Upper lobe of right lung (tissue), 1 donor: Measurements from ENCODE around the gene ZNF468. TPM values are rescaled to one million over a fixed set of nuclear protein-coding genes. Genes with fewer than 3 reads are reported as not detected.
A peak's percentile ranks its signal among the peaks of the same experiment; 100 is the strongest.
"Not testable (repeated sequence)": the region's sequence is repeated elsewhere in the genome, so short reads cannot be mapped to it uniquely, and the experiment has no call there.

ENCODE experiments used
- ATAC-seq: fragments of 200-7000 bp; cut with Tn5 transposase; one replicate; pipeline ENCODE4 v1.9.1; 2020; ENCODE audit warnings: mild to moderate bottlenecking, moderate library complexity
- DNase-seq: peaks from one replicate; pipeline ENCODE4 v3.0.0-alpha.2; 2020
- H3K27ac ChIP-seq: fragments of 200-600 bp; one replicate; pipeline ENCODE4 v1.8.0; 2022
- H3K27me3 ChIP-seq: fragments of 200-600 bp; one replicate; pipeline ENCODE4 v1.8.0; 2022; ENCODE audit warnings: mild to moderate bottlenecking
- H3K36me3 ChIP-seq: fragments of 200-600 bp; one replicate; pipeline ENCODE4 v1.8.0; 2022
- H3K4me1 ChIP-seq: fragments of 200-600 bp; one replicate; pipeline ENCODE4 v1.8.0; 2022
- H3K4me3 ChIP-seq: fragments of 200-600 bp; one replicate; pipeline ENCODE4 v1.8.0; 2022; ENCODE audit warnings: mild to moderate bottlenecking
- H3K9me3 ChIP-seq: fragments of 200-600 bp; one replicate; pipeline ENCODE4 v1.8.0; 2022
- CTCF ChIP-seq: fragments of 200-600 bp; IDR thresholded peaks from one replicate; pipeline ENCODE4 v1.8.0; 2022; ENCODE audit warnings: antibody characterized with exemption
- intact Hi-C: fragments of 100-400 bp; cut with DNase I; formaldehyde crosslinking; loops from one replicate; pipeline ENCODE4 v1.11.0; 2022
- total RNA-seq: library from RNA; stranded (reverse); fragmentation: NEBNext Ultra II Directional; extraction: Animal tissue kit (Norgen Biotek cat#: 25700); gene quantifications from one replicate; pipeline ENCODE4 v1.2.1, GENCODE V29; 2021
- donor health status: DM: no; HTN: yes; CAD: no; lungs with severe emphysema.

The ZNF468 gene
- total RNA-seq, 1 donor from 2014 or later, result 11.8 TPM

GRCh38 chr19:52896431-52897137 lies 39.2 kb upstream of the ZNF468 start:
- peak overlapping the region; percentile 73 for H3K4me3 ChIP-seq
- intact Hi-C loops, result no loop called here
- TF ChIP-seq CTCF, result no peak
- DNase-seq (peak; percentile 66), ATAC-seq (peak; percentile 67)
- H3K36me3 ChIP-seq, result peaks cover 3% of the 10 kb centered on the region
- peaks cover 5% of the 10 kb centered on the region for H3K4me1 ChIP-seq
- H3K27ac ChIP-seq, result peak overlapping the region; percentile 91
- no peaks in the 10 kb centered on the region for H3K9me3 ChIP-seq
- H3K27me3 ChIP-seq, result no peaks in the 10 kb centered on the region

DNA sequence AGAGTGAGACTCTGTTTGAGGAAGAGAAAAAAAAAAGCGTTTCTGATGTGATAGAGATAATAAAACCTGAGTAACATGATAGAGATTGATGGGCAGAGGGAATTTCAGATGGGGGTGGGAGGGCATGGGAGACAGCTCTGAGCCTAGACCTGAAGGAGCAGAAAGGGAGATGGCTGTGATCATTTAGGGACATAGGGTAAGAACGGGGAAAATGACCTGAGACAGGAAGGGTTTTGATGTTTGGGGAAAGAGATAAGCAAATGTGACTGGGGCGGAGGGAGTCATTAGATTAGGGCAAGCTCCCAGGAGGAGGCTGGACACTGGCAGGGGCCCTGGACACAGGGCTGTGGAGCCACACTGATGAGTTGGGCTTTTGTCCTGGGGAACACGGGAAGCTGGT lies 33.9 kb upstream of the ZNF468 start:
- Histone ChIP-seq H3K4me1 (peaks cover under 1% of the 10 kb centered on the region), H3K36me3 (peaks cover 48% of the 10 kb centered on the region), H3K4me3 (no peak overlapping the region), H3K27me3 (no peaks in the 10 kb centered on the region), H3K9me3 (no peaks in the 10 kb centered on the region), H3K27ac (no peak overlapping the region)
- no peak for TF ChIP-seq CTCF
- DNase-seq, result no peak
- intact Hi-C loops, result no loop called here
- no peak for ATAC-seq

DNA sequence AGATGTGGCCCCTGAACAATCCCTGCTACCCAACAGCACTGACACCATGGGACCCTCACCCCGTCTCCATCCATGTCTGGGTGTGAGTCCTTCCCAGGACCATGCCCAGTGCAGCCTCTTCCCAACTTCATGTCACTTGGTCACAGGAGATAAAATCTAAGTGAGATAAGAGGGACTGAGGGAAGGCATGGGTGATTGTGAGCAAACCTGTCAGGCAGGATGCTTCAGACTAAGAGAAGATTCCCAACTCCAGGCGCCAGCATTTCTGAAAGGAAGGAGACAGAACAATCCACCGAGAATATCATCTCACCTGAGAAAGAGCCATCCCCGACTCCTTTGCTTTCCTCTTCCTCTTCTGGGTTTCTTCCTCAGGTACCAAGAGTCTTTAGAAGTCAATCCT lies 32.5 kb upstream of the ZNF468 start:
- Histone ChIP-seq H3K27me3 (no peaks in the 10 kb centered on the region), H3K4me1 (no peaks in the 10 kb centered on the region), H3K4me3 (no peak overlapping the region), H3K36me3 (peaks cover 62% of the 10 kb centered on the region), H3K27ac (no peak overlapping the region), H3K9me3 (no peaks in the 10 kb centered on the region)
- no peak for DNase-seq
- TF ChIP-seq CTCF, result no peak
- intact Hi-C loops, result no loop called here
- no peak for ATAC-seq

GRCh38 chr19:52889076-52889475 lies 31.7 kb upstream of the ZNF468 start:
- no peaks in the 10 kb centered on the region for H3K27me3 ChIP-seq
- no peaks in the 10 kb centered on the region for H3K4me1 ChIP-seq
- no peak for TF ChIP-seq CTCF
- H3K27ac ChIP-seq, result no peak overlapping the region
- ATAC-seq (no peak), DNase-seq (no peak)
- peaks cover 71% of the 10 kb centered on the region for H3K36me3 ChIP-seq
- H3K9me3 ChIP-seq, result no peaks in the 10 kb centered on the region
- intact Hi-C loops, result no loop called here
- H3K4me3 ChIP-seq, result no peak overlapping the region

DNA sequence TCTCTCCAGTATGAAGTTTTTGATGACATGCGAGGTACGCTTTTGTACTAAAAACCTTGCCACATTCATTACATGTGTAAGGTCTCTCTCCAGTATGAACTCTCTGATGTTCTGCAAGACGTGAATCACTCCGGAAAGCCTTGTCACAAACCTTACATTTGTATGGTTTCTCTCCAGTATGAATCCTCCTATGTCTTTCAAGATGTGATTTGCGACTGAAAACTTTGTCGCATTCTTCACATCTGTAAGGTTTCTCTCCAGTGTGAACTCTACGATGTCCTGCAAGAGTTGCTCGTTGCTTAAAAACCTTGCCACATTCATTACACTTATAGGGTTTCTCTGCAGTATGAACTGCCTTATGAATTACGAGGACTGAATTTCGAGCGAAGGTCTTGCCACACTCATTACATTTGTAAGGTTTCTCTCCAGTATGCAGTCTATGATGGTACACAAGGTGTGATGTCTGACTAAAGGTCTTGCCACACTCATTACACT lies 23.5 kb upstream of the ZNF468 start:
- ATAC-seq (no peak), DNase-seq (no peak)
- intact Hi-C loops, result no loop called here
- Histone ChIP-seq H3K27me3 (no peaks in the 10 kb centered on the region), H3K9me3 (peaks cover 30% of the 10 kb centered on the region), H3K36me3 (peaks cover 70% of the 10 kb centered on the region), H3K4me1 (no peaks in the 10 kb centered on the region), H3K4me3 (no peak overlapping the region), H3K27ac (no peak overlapping the region)
- TF ChIP-seq CTCF, result no peak

DNA sequence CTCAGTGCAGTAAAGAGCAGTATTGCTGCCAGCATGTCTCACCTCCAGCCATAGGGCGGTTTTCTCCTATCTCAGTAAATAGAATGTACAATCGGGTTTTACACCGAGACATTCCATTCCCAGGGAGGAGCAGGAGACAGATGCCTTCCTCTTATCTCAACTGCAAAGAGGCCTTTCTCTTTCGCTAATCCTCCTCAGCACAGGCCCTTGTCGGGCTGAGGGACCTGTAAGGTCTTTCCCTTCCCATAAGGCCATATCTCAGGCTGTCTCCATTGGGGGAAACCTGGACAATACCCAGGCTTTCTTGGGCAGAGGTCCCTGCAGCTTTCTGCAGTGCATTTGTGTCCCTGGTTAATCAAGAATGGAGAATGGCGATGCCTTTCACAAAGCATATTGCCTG lies 15.6 kb upstream of the ZNF468 start:
- ATAC-seq, H3K27me3 ChIP-seq, H3K4me3 ChIP-seq, H3K4me1 ChIP-seq, DNase-seq, H3K36me3 ChIP-seq, H3K27ac ChIP-seq, H3K9me3 ChIP-seq, intact Hi-C loops: not testable (repeated sequence)
